GM12878 (cell line): ENCODE data around the gene SYMPK. TPM values are rescaled to one million over a fixed set of nuclear protein-coding genes. Genes with fewer than 3 reads are reported as not detected.
A peak's percentile ranks its signal among the peaks of the same experiment; 100 is the strongest.

Source experiments
- CBFB ChIP-seq: IDR thresholded peaks from 2 replicates; pipeline ENCODE4 v1.6.1; 2016; ENCODE audit warnings: antibody characterized with exemption, low read depth
- HDGF ChIP-seq: fragments of 450-650 bp; IDR thresholded peaks from 2 replicates; pipeline ENCODE4 v1.6.1; 2016; ENCODE audit warnings: antibody characterized with exemption
- IKZF1 ChIP-seq: fragments of 450-650 bp; conservative IDR thresholded peaks from 2 replicates; pipeline ENCODE4 v1.6.1; 2017; ENCODE audit warnings: antibody characterized with exemption, mild to moderate bottlenecking
- MEF2A ChIP-seq: IDR thresholded peaks from 2 replicates; pipeline ENCODE4 v1.6.1; 2011; ENCODE audit warnings: low read depth, mild to moderate bottlenecking, low read length, moderate library complexity; ENCODE audit not compliant: insufficient read depth
- MXI1 ChIP-seq: fragments of 150-350 bp; IDR thresholded peaks from 2 replicates; pipeline ENCODE4 v1.6.1; 2011; ENCODE audit warnings: low read depth, mild to moderate bottlenecking, inconsistent platforms, low read length, improper control_type of control experiment
- MYB ChIP-seq: fragments of 150-350 bp; IDR thresholded peaks from 2 replicates; pipeline ENCODE4 v1.6.1; 2014; ENCODE audit warnings: mild to moderate bottlenecking, low read depth, low read length, borderline replicate concordance
- POLR2AphosphoS2 ChIP-seq: IDR thresholded peaks from 2 replicates; pipeline ENCODE4 v1.6.1; 2011; ENCODE audit warnings: low read depth, mild to moderate bottlenecking, low read length, improper control_type of control experiment, moderate library complexity
- RFX5 ChIP-seq: IDR thresholded peaks from 2 replicates; pipeline ENCODE4 v1.6.1; 2011; ENCODE audit warnings: low read depth, low read length, improper control_type of control experiment
- TARDBP ChIP-seq: IDR thresholded peaks from 2 replicates; pipeline ENCODE4 v1.6.1; 2016; ENCODE audit warnings: borderline replicate concordance
- ZNF207 ChIP-seq: fragments of 450-650 bp; IDR thresholded peaks from 2 replicates; pipeline ENCODE4 v1.6.1; 2014; ENCODE audit warnings: antibody characterized with exemption, mild to moderate bottlenecking, borderline replicate concordance
- ZNF622 ChIP-seq: fragments of 450-650 bp; IDR thresholded peaks from 2 replicates; pipeline ENCODE4 v1.6.1; 2017; ENCODE audit warnings: mild to moderate bottlenecking, inconsistent platforms
- polyA plus RNA-seq, 11 experiments: library from polyadenylated mRNA; depleted of rRNA in 4 of 11; unstranded in 6 of 11; stranded (reverse) in 5 of 11; fragments of >200 nt; fragmentation: Nextera tagmentation in 4 of 11; fragmentation: Illumina TruSeq in 1 of 11; extraction: Ambion mirVana in 4 of 11; extraction: Trizol in 1 of 11; gene quantifications; 1 replicate in 1 of 11; 2 replicates in 10 of 11; pipeline versions ENCODE4 v1.2.1 to v1.2.3, GENCODE V29; 2011 to 2016; ENCODE audit warnings: inconsistent platforms in 2 of 11, missing spikeins in 2 of 11, low read depth in 1 of 11
- total RNA-seq, 4 experiments: library from RNA; depleted of rRNA in 3 of 4; stranded (reverse); fragments of >200 nt in 3 of 4; fragmentation: Illumina TruSeq in 1 of 4; extraction: Trizol in 1 of 4; gene quantifications; 2 replicates each; pipeline versions ENCODE4 v1.2.1 to v1.2.3, GENCODE V29; 2013 to 2021
- TF ChIP-seq, protein P1 (sequence below): IDR thresholded peaks from 2 replicates; pipeline ENCODE4 v1.6.1; 2011; ENCODE audit warnings: low read depth, mild to moderate bottlenecking, low read length, moderate library complexity, borderline replicate concordance; ENCODE audit errors: extremely low read depth
- TF ChIP-seq, protein P2 (sequence below): fragments of 450-650 bp; IDR thresholded peaks from 2 replicates; pipeline ENCODE4 v1.6.1; 2017; ENCODE audit warnings: mild to moderate bottlenecking, low read depth, inconsistent platforms; ENCODE audit not compliant: poor library complexity, severe bottlenecking
- TF ChIP-seq, protein P3 (sequence below): IDR thresholded peaks from 2 replicates; pipeline ENCODE4 v1.6.1; 2011; ENCODE audit warnings: borderline replicate concordance, low read depth, mild to moderate bottlenecking, moderate library complexity, mixed read lengths, low read length; ENCODE audit not compliant: insufficient read depth; ENCODE audit errors: extremely low read length
- TF ChIP-seq, protein P4 (sequence below): fragments of 450-650 bp; IDR thresholded peaks from 2 replicates; pipeline ENCODE4 v1.6.1; 2014; ENCODE audit warnings: mild to moderate bottlenecking
- TF ChIP-seq, protein P5 (sequence below): fragments of 450-650 bp; IDR thresholded peaks from 2 replicates; pipeline ENCODE4 v1.6.1; 2017; ENCODE audit warnings: borderline replicate concordance
- TF ChIP-seq, protein P6 (sequence below): IDR thresholded peaks from 2 replicates; pipeline ENCODE4 v1.6.1; 2012; ENCODE audit warnings: low read depth, low read length, improper control_type of control experiment
- TF ChIP-seq, protein P7 (sequence below): fragments of 450-650 bp; IDR thresholded peaks from 2 replicates; pipeline ENCODE4 v1.6.1; 2016; ENCODE audit warnings: mild to moderate bottlenecking
- TF ChIP-seq, protein P8 (sequence below): fragments of 450-650 bp; IDR thresholded peaks from 2 replicates; pipeline ENCODE4 v1.6.1; 2016; ENCODE audit warnings: mild to moderate bottlenecking

SYMPK gene
- total and polyA plus RNA-seq, 10 of the 15 experiments (the other 5 are each of a cell fraction or from before 2014, with no cell fraction given): 0.49 to 109 (median 42.5) TPM

DNA sequence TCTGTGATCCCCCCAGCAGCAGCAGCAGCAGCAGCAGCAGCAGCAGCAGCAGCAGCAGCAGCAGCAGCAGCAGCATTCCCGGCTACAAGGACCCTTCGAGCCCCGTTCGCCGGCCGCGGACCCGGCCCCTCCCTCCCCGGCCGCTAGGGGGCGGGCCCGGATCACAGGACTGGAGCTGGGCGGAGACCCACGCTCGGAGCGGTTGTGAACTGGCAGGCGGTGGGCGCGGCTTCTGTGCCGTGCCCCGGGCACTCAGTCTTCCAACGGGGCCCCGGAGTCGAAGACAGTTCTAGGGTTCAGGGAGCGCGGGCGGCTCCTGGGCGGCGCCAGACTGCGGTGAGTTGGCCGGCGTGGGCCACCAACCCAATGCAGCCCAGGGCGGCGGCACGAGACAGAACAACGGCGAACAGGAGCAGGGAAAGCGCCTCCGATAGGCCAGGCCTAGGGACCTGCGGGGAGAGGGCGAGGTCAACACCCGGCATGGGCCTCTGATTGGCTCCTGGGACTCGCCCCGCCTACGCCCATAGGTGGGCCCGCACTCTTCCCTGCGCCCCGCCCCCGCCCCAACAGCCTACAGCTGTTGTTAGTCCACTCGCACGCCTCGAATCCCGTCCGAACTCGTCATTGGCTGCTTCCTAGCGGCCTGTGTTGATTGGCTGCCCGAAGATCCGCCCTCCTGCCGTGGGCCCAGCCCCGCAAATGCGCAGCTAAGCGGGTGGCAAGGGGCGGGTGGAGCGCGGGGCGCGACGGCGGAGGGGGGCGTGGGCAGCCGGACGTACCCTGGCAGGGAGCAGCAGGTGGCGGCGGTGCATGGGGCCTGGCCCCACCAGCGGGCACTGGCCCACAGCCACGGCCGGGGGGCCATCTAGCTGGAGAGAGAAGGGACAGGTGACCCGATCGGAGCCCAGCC, 92.5 kb downstream of the SYMPK start (continued):
- TF ChIP-seq, protein P1, sequence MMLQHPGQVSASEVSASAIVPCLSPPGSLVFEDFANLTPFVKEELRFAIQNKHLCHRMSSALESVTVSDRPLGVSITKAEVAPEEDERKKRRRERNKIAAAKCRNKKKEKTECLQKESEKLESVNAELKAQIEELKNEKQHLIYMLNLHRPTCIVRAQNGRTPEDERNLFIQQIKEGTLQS: no peak
- no peak for TF ChIP-seq TARDBP
- TF ChIP-seq, protein P2, sequence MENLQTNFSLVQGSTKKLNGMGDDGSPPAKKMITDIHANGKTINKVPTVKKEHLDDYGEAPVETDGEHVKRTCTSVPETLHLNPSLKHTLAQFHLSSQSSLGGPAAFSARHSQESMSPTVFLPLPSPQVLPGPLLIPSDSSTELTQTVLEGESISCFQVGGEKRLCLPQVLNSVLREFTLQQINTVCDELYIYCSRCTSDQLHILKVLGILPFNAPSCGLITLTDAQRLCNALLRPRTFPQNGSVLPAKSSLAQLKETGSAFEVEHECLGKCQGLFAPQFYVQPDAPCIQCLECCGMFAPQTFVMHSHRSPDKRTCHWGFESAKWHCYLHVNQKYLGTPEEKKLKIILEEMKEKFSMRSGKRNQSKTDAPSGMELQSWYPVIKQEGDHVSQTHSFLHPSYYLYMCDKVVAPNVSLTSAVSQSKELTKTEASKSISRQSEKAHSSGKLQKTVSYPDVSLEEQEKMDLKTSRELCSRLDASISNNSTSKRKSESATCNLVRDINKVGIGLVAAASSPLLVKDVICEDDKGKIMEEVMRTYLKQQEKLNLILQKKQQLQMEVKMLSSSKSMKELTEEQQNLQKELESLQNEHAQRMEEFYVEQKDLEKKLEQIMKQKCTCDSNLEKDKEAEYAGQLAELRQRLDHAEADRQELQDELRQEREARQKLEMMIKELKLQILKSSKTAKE: no peak
- TF ChIP-seq MXI1: no peak; the same call in 1 of the 2 replicates
- TF ChIP-seq, protein P3, sequence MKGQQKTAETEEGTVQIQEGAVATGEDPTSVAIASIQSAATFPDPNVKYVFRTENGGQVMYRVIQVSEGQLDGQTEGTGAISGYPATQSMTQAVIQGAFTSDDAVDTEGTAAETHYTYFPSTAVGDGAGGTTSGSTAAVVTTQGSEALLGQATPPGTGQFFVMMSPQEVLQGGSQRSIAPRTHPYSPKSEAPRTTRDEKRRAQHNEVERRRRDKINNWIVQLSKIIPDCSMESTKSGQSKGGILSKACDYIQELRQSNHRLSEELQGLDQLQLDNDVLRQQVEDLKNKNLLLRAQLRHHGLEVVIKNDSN: no peak
- TF ChIP-seq MEF2A: no peak
- TF ChIP-seq MYB: no peak
- TF ChIP-seq, protein P4, sequence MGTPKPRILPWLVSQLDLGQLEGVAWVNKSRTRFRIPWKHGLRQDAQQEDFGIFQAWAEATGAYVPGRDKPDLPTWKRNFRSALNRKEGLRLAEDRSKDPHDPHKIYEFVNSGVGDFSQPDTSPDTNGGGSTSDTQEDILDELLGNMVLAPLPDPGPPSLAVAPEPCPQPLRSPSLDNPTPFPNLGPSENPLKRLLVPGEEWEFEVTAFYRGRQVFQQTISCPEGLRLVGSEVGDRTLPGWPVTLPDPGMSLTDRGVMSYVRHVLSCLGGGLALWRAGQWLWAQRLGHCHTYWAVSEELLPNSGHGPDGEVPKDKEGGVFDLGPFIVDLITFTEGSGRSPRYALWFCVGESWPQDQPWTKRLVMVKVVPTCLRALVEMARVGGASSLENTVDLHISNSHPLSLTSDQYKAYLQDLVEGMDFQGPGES: no peak
- TF ChIP-seq, protein P5, sequence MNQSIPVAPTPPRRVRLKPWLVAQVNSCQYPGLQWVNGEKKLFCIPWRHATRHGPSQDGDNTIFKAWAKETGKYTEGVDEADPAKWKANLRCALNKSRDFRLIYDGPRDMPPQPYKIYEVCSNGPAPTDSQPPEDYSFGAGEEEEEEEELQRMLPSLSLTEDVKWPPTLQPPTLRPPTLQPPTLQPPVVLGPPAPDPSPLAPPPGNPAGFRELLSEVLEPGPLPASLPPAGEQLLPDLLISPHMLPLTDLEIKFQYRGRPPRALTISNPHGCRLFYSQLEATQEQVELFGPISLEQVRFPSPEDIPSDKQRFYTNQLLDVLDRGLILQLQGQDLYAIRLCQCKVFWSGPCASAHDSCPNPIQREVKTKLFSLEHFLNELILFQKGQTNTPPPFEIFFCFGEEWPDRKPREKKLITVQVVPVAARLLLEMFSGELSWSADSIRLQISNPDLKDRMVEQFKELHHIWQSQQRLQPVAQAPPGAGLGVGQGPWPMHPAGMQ: no peak
- TF ChIP-seq IKZF1: peak; percentile 59
- no peak for TF ChIP-seq POLR2AphosphoS2
- TF ChIP-seq ZNF622: no peak
- peak; percentile 14; the same call in 1 of the 2 replicates for TF ChIP-seq ZNF207
- TF ChIP-seq, protein P6, sequence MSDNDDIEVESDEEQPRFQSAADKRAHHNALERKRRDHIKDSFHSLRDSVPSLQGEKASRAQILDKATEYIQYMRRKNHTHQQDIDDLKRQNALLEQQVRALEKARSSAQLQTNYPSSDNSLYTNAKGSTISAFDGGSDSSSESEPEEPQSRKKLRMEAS: peak; percentile 17; the same call in 1 of the 2 replicates
- TF ChIP-seq RFX5: peak; percentile 52
- no peak for TF ChIP-seq CBFB
- TF ChIP-seq, protein P7, sequence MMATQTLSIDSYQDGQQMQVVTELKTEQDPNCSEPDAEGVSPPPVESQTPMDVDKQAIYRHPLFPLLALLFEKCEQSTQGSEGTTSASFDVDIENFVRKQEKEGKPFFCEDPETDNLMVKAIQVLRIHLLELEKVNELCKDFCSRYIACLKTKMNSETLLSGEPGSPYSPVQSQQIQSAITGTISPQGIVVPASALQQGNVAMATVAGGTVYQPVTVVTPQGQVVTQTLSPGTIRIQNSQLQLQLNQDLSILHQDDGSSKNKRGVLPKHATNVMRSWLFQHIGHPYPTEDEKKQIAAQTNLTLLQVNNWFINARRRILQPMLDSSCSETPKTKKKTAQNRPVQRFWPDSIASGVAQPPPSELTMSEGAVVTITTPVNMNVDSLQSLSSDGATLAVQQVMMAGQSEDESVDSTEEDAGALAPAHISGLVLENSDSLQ: peak; percentile 89
- TF ChIP-seq, protein P8, sequence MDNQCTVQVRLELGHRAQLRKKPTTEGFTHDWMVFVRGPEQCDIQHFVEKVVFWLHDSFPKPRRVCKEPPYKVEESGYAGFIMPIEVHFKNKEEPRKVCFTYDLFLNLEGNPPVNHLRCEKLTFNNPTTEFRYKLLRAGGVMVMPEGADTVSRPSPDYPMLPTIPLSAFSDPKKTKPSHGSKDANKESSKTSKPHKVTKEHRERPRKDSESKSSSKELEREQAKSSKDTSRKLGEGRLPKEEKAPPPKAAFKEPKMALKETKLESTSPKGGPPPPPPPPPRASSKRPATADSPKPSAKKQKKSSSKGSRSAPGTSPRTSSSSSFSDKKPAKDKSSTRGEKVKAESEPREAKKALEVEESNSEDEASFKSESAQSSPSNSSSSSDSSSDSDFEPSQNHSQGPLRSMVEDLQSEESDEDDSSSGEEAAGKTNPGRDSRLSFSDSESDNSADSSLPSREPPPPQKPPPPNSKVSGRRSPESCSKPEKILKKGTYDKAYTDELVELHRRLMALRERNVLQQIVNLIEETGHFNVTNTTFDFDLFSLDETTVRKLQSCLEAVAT: no peak
- TF ChIP-seq HDGF: peak; percentile 74; the same call in 1 of the 2 replicates
